ENCODE results near the gene PLEKHG4B.
"Not testable (repeated sequence)": the region's sequence is repeated elsewhere in the genome, so short reads cannot be mapped to it uniquely, and the experiment has no call there.

The PLEKHG4B gene

GRCh38 chr5:91556-92263 is at the start of gene PLEKHG4B:
PLEKHG4B (plus strand) TSS chr5:92168; CDS start chr5:92232, 64 bp downstream.
- DNase-seq = peak; percentile 93

- no peak for DNase-seq
Observed at GRCh38 chr5:42250-42649, 49.7 kb upstream of the PLEKHG4B start.

- peak; percentile 58 for DNase-seq
Observed at GRCh38 chr5:48192-48591, 43.8 kb upstream of the PLEKHG4B start.

GRCh38 chr5:49530-49929 is 42.4 kb upstream of the PLEKHG4B start:
- DNase-seq = not testable (repeated sequence)

- DNase-seq = no peak
Observed at GRCh38 chr5:49953-50544, 41.9 kb upstream of the PLEKHG4B start.

GRCh38 chr5:50724-51499 is 41.1 kb upstream of the PLEKHG4B start:
- no peak for DNase-seq

- no peak for DNase-seq
Observed at GRCh38 chr5:51500-51823, 40.5 kb upstream of the PLEKHG4B start.

- peak; percentile 86 for DNase-seq
Observed at GRCh38 chr5:53381-54174, 38.4 kb upstream of the PLEKHG4B start.

GRCh38 chr5:54175-54730 is 37.7 kb upstream of the PLEKHG4B start:
- no peak for DNase-seq

GRCh38 chr5:54876-55569 is 36.9 kb upstream of the PLEKHG4B start:
- DNase-seq = peak; percentile 7

- no peak for DNase-seq
Observed at GRCh38 chr5:56561-57290, 35.2 kb upstream of the PLEKHG4B start.

GRCh38 chr5:60250-60649 is 31.7 kb upstream of the PLEKHG4B start:
- DNase-seq = not testable (repeated sequence)

GRCh38 chr5:70440-70839 is 21.5 kb upstream of the PLEKHG4B start:
- DNase-seq = no peak

GRCh38 chr5:72316-73180 is 19.4 kb upstream of the PLEKHG4B start:
- DNase-seq = not testable (repeated sequence)

GRCh38 chr5:73181-73447 is 18.9 kb upstream of the PLEKHG4B start:
- DNase-seq = not testable (repeated sequence)

- DNase-seq = no peak
Observed at GRCh38 chr5:73768-74502, 18.0 kb upstream of the PLEKHG4B start.

GRCh38 chr5:74503-75109 is 17.4 kb upstream of the PLEKHG4B start:
- no peak for DNase-seq

- DNase-seq = no peak
Observed at GRCh38 chr5:75331-76320, 16.3 kb upstream of the PLEKHG4B start.

Measured in NCI-H345 (cell line).